Vagina (tissue), 2 donors: ENCODE measurements around the gene TMEM108.

ENCODE experiments used
- POLR2A ChIP-seq, 2 donors: fragments of 450-650 bp; IDR thresholded peaks; one replicate each; pipeline ENCODE4 v1.6.1; 2017; ENCODE audit warnings: antibody characterized with exemption in 2 of 2, mild to moderate bottlenecking in 2 of 2, moderate library complexity in 2 of 2
- TF ChIP-seq, protein P1 (sequence below), 3 experiments: fragments of 450-650 bp in 2 of 3; fragments of 200-600 bp in 1 of 3; sonication (generic) in 1 of 3; IDR thresholded peaks; one replicate each; pipeline ENCODE4 v1.5.1; 2017 to 2019; ENCODE audit warnings: antibody characterized with exemption in 3 of 3, mild to moderate bottlenecking in 2 of 3, moderate library complexity in 2 of 3

DNA sequence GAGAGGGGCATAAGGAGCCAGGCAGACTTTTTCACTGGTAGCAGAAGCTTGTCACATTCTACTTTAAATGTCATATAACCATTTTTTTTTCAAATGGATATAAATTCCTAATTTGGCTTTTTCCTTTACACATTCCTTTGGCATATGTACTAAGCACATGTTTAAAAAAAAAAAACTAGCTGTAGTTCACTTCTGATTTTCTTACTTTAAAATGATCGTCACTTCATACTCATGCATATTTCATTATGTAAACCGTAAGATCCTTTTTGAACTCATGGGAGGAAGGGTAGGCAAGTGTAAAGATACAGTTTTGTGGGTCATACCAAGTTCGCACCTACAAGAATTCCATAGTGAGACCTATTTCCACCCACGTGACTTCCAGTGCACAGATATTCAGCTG, 316.5 kb downstream of the TMEM108 start:
- no peak for TF ChIP-seq POLR2A (IDR thresholded peaks at IDR 0.05)
- TF ChIP-seq, protein P1, sequence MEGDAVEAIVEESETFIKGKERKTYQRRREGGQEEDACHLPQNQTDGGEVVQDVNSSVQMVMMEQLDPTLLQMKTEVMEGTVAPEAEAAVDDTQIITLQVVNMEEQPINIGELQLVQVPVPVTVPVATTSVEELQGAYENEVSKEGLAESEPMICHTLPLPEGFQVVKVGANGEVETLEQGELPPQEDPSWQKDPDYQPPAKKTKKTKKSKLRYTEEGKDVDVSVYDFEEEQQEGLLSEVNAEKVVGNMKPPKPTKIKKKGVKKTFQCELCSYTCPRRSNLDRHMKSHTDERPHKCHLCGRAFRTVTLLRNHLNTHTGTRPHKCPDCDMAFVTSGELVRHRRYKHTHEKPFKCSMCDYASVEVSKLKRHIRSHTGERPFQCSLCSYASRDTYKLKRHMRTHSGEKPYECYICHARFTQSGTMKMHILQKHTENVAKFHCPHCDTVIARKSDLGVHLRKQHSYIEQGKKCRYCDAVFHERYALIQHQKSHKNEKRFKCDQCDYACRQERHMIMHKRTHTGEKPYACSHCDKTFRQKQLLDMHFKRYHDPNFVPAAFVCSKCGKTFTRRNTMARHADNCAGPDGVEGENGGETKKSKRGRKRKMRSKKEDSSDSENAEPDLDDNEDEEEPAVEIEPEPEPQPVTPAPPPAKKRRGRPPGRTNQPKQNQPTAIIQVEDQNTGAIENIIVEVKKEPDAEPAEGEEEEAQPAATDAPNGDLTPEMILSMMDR (IDR thresholded peaks at IDR 0.05) = no peak
